Activated CD8-positive, alpha-beta memory T cell treated with anti-CD3 and anti-CD28 coated beads, Interleukin-2, amount 10 ng/mL, durations not matched to agents 7 days and 5 days (primary cell): ENCODE measurements around the gene EEA1. TPM values are rescaled to one million over a fixed set of nuclear protein-coding genes. Genes with fewer than 3 reads are reported as not detected.
A peak's percentile ranks its signal among the peaks of the same experiment; 100 is the strongest.

Source experiments
- ATAC-seq: fragments of 150-1000 bp; cut with Tn5 transposase; one replicate; pipeline ENCODE4 v1.10.0; 2021; ENCODE audit warnings: moderate library complexity
- CTCF ChIA-PET: fragments of 350-600 bp; sonication (Branson Sonifier 250); formaldehyde crosslinking; loops from one replicate; lab custom pipeline; 2021; ENCODE audit warnings: antibody characterized with exemption; lab: Charles Lee
- DNase-seq: peaks from one replicate; pipeline ENCODE4 v3.0.0-alpha.2; 2020
- H3K27ac Mint-ChIP-seq: one replicate; pipeline ENCODE4 v1.8.0; 2021; ENCODE audit warnings: mild to moderate bottlenecking, mixed read lengths
- H3K27me3 Mint-ChIP-seq: one replicate; pipeline ENCODE4 v1.8.0; 2021; ENCODE audit warnings: mixed read lengths
- H3K36me3 Mint-ChIP-seq: one replicate; pipeline ENCODE4 v1.8.0; 2021; ENCODE audit warnings: mild to moderate bottlenecking, mixed read lengths
- H3K4me1 Mint-ChIP-seq: one replicate; pipeline ENCODE4 v1.8.0; 2021; ENCODE audit warnings: mixed read lengths
- H3K4me3 Mint-ChIP-seq: one replicate; pipeline ENCODE4 v1.8.0; 2021; ENCODE audit warnings: mild to moderate bottlenecking, moderate library complexity, mixed read lengths
- H3K9me3 Mint-ChIP-seq: one replicate; pipeline ENCODE4 v1.8.0; 2022; ENCODE audit warnings: low read depth, mixed read lengths
- total RNA-seq, 2 experiments: library from RNA; stranded (reverse); gene quantifications; one replicate each; pipeline ENCODE4 v1.2.3, GENCODE V29; 2021

Gene EEA1
- total RNA-seq, 2 experiments from 2014 or later = 14.5 to 14.7 TPM

- Mint-ChIP-seq H3K27me3 (peaks cover 2% of the 10 kb centered on the region), H3K36me3 (peaks cover 8% of the 10 kb centered on the region), H3K4me1 (peaks cover 23% of the 10 kb centered on the region), H3K9me3 (no peaks in the 10 kb centered on the region), H3K27ac (peak overlapping the region; percentile 86), H3K4me3 (peak overlapping the region; percentile 77)
- ATAC-seq (peak; percentile 47), DNase-seq (peak; percentile 65)
- CTCF ChIA-PET = interaction anchor here (1.1 to 4.1 kb wide), 6 partner anchors 18 to 539 kb away, joined by 3 to 20 read pairs (median 5); partner anchors contain the start of gene MRPL42
Observed at GRCh38 chr12:92928421-92928961, 604 bp downstream of the EEA1 start.

DNA sequence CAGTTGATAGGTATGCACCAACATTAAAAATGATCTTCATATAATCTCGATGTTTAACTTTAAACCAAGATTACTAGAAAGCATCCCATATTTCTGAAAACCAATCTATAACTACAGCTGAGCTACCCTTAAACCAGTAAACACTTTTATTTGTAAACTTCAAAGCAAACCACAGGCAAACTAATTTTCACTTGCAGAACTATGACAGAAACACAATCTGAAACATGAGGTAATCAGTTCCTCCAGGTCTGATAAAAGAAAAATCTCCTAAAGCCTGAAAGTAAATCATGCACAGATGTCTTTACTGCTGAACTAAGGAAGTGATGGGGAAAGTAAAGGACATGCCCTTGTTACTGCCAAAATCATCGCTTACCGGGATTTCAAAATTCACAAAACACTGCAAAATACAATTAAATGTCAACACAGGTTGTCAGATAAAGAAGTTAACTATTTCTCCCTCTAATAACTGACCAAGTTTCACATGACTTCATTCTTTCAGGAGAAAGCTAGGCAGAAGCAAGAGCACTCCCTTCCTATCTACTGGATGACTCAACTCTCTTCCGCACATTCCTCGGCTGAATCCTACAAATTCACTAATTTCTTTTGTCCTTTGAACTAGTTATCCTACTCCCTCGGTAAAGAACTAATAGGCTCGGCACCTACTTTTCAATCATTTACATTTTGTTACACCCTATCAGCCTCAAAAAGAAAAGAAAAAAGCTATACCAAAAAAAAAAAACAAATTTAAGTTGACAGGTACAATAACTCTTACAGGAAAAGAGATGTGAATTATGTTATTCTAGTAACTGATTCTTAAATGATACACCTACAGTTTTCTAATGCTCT lies 1.4 kb downstream of the EEA1 start:
- H3K27ac Mint-ChIP-seq = peak overlapping the region; percentile 86
- no peaks in the 10 kb centered on the region for H3K9me3 Mint-ChIP-seq
- CTCF ChIA-PET = interaction anchor here (0.9 to 4.1 kb wide), 7 partner anchors 17 to 539 kb away, joined by 3 to 20 read pairs (median 4); partner anchors contain the start of gene MRPL42
- peaks cover 2% of the 10 kb centered on the region for H3K27me3 Mint-ChIP-seq
- no peak for ATAC-seq
- peaks cover 23% of the 10 kb centered on the region for H3K4me1 Mint-ChIP-seq
- H3K36me3 Mint-ChIP-seq = peaks cover 11% of the 10 kb centered on the region
- peak overlapping the region; percentile 77 for H3K4me3 Mint-ChIP-seq
- DNase-seq = no peak

- ATAC-seq = no peak
- Mint-ChIP-seq H3K27me3 (peaks cover 2% of the 10 kb centered on the region), H3K36me3 (peaks cover 15% of the 10 kb centered on the region), H3K9me3 (no peaks in the 10 kb centered on the region), H3K4me3 (peak overlapping the region; percentile 77), H3K4me1 (peaks cover 27% of the 10 kb centered on the region), H3K27ac (peak overlapping the region; percentile 86)
- CTCF ChIA-PET = interaction anchor here (0.9 to 4.1 kb wide), 8 partner anchors 14 to 510 kb away, joined by 3 to 20 read pairs (median 4); no protein-coding TSS in a partner anchor
- peak; percentile 67 for DNase-seq
Observed at GRCh38 chr12:92927055-92927435, 2.0 kb downstream of the EEA1 start.

GRCh38 chr12:92926549-92926948 lies 2.5 kb downstream of the EEA1 start:
- Mint-ChIP-seq H3K36me3 (peaks cover 18% of the 10 kb centered on the region), H3K27me3 (peaks cover 2% of the 10 kb centered on the region), H3K4me1 (peaks cover 30% of the 10 kb centered on the region), H3K4me3 (no peak overlapping the region), H3K27ac (no peak overlapping the region), H3K9me3 (no peaks in the 10 kb centered on the region)
- no peak for ATAC-seq
- CTCF ChIA-PET = interaction anchor here (0.8 to 4.1 kb wide), 6 partner anchors 14 to 141 kb away, joined by 3 to 20 read pairs (median 4); no protein-coding TSS in a partner anchor
- DNase-seq = no peak

GRCh38 chr12:92921877-92922276 lies 7.2 kb downstream of the EEA1 start:
- DNase-seq = no peak
- CTCF ChIA-PET = interaction anchor here (1.0 kb wide), 1 partner anchor 65 kb away, joined by 4 read pairs; no protein-coding TSS in a partner anchor
- H3K9me3 Mint-ChIP-seq = no peaks in the 10 kb centered on the region
- ATAC-seq = peak; percentile 49
- H3K27ac Mint-ChIP-seq = no peak overlapping the region
- H3K36me3 Mint-ChIP-seq = peaks cover 18% of the 10 kb centered on the region
- H3K4me1 Mint-ChIP-seq = peaks cover 12% of the 10 kb centered on the region
- peaks cover 2% of the 10 kb centered on the region for H3K27me3 Mint-ChIP-seq
- H3K4me3 Mint-ChIP-seq = no peak overlapping the region

- DNase-seq (no peak), ATAC-seq (no peak)
- no peak overlapping the region for H3K4me3 Mint-ChIP-seq
- CTCF ChIA-PET = no interaction called here
- peaks cover 2% of the 10 kb centered on the region for H3K9me3 Mint-ChIP-seq
- H3K27ac Mint-ChIP-seq = no peak overlapping the region
- no peaks in the 10 kb centered on the region for H3K27me3 Mint-ChIP-seq
- peaks cover 11% of the 10 kb centered on the region for H3K36me3 Mint-ChIP-seq
- peaks cover 25% of the 10 kb centered on the region for H3K4me1 Mint-ChIP-seq
Observed at GRCh38 chr12:92915365-92915764, 13.7 kb downstream of the EEA1 start.

DNA sequence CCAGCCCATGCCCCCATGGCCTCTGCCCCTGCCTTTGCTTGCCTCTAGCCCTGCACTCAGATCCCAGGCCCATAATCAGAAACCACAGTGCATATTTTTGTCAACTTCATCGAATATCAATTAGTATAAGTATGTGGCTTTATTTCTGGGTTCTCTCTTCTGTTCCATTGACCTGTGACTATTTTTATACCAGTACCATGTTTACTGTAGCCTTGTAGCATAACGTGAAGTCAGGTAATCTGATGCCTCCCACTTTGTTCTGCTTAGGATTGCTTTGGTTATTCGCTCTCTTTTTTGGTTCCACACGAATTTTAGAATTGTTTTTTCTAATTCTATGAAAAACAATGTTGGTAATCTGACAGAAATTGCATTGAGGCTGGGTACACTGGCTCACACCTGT lies 14.9 kb downstream of the EEA1 start:
- Mint-ChIP-seq H3K4me3 (no peak overlapping the region), H3K27me3 (no peaks in the 10 kb centered on the region)
- CTCF ChIA-PET = no interaction called here

DNA sequence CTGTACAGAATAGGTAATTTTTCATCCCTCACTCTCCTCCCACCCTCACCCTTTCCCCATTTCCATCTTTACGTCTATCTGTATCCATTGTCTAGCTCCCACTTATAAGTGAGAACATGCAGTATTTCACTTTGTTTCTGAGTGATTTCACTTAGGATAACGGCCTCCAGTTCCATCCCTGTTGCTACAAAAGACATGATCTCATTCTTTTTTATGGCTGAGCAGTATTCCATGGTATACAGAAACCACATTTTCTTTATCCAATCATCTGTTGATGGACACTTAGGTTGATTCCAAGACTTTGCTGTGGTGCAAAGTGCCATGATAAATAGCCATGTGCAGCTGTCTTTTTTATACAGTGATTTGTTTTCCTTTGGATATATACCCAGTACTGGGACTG lies 16.4 kb downstream of the EEA1 start:
- CTCF ChIA-PET = interaction anchor here (1.3 kb wide), 1 partner anchor 14 kb away, joined by 3 read pairs; no protein-coding TSS in a partner anchor
- Mint-ChIP-seq H3K27me3 (no peaks in the 10 kb centered on the region), H3K36me3 (peaks cover 16% of the 10 kb centered on the region), H3K9me3 (peaks cover 2% of the 10 kb centered on the region), H3K4me3 (no peak overlapping the region), H3K4me1 (peaks cover 29% of the 10 kb centered on the region), H3K27ac (no peak overlapping the region)
- DNase-seq (no peak), ATAC-seq (no peak)

More for the DNA sequence above, 14.9 kb downstream of the EEA1 start:
- Mint-ChIP-seq H3K36me3 (peaks cover 14% of the 10 kb centered on the region), H3K4me1 (peaks cover 25% of the 10 kb centered on the region), H3K9me3 (peaks cover 2% of the 10 kb centered on the region), H3K27ac (no peak overlapping the region)
- DNase-seq (no peak), ATAC-seq (no peak)

DNA sequence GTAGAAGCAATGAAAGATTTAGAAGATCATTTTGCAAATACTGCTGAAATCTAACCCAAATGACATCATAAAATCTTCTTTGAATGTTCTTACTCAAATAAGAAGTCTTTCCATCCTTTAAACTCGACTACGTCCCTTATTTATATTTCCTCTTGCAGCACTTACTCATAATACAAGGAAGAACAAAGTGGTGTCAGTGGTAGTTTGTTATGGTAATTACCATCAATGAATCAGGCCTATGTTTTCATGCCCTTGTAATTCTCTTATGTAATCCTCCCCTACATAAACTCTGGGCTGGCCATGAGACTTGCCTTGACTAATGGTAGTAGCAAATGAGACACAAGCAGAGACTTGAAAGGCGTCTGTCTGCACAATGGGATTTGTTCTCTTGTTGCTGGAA lies 17.0 kb downstream of the EEA1 start:
- CTCF ChIA-PET = interaction anchor here (1.3 kb wide), 1 partner anchor 14 kb away, joined by 3 read pairs; no protein-coding TSS in a partner anchor
- H3K36me3 Mint-ChIP-seq = peaks cover 20% of the 10 kb centered on the region
- H3K27me3 Mint-ChIP-seq = no peaks in the 10 kb centered on the region
- no peak overlapping the region for H3K4me3 Mint-ChIP-seq
- H3K4me1 Mint-ChIP-seq = peaks cover 35% of the 10 kb centered on the region
- peaks cover 2% of the 10 kb centered on the region for H3K9me3 Mint-ChIP-seq
- ATAC-seq = peak; percentile 47
- H3K27ac Mint-ChIP-seq = peak overlapping the region; percentile 48
- DNase-seq = no peak

DNA sequence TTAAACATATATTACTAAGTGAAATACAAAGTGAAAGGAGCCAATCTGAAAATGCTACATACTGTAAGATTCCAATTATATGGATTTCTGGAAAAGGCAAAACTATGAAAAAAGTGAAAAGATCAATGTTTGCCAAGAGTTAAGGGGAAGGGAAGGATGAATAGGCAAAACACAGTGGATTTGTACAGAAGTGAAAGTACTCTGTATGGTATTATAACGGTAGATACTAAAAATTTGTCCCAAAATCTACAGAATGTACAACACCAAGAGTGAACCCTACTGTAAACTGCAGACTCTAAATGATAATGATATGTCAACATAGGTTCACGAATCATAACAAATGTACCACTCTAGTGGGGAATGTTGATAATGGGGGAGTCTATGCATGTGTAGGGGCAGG lies 17.8 kb downstream of the EEA1 start:
- CTCF ChIA-PET = interaction anchor here (0.5 to 1.9 kb wide), 2 partner anchors 16 to 799 kb away, joined by 3 to 8 read pairs; no protein-coding TSS in a partner anchor
- DNase-seq (no peak), ATAC-seq (no peak)
- Mint-ChIP-seq H3K4me3 (no peak overlapping the region), H3K9me3 (peaks cover 2% of the 10 kb centered on the region), H3K4me1 (peaks cover 35% of the 10 kb centered on the region), H3K27ac (no peak overlapping the region), H3K36me3 (peaks cover 20% of the 10 kb centered on the region), H3K27me3 (no peaks in the 10 kb centered on the region)

GRCh38 chr12:92908108-92908507 lies 21.0 kb downstream of the EEA1 start:
- DNase-seq (peak; percentile 53), ATAC-seq (peak; percentile 83)
- CTCF ChIA-PET = interaction anchor here (0.9 to 3.3 kb wide), 4 partner anchors 20 to 500 kb away, joined by 3 to 20 read pairs (median 4); partner anchors contain the start of gene EEA1
- no peak overlapping the region for H3K4me3 Mint-ChIP-seq
- peaks cover 2% of the 10 kb centered on the region for H3K9me3 Mint-ChIP-seq
- peaks cover 32% of the 10 kb centered on the region for H3K4me1 Mint-ChIP-seq
- peaks cover 16% of the 10 kb centered on the region for H3K36me3 Mint-ChIP-seq
- no peak overlapping the region for H3K27ac Mint-ChIP-seq
- H3K27me3 Mint-ChIP-seq = no peaks in the 10 kb centered on the region

DNA sequence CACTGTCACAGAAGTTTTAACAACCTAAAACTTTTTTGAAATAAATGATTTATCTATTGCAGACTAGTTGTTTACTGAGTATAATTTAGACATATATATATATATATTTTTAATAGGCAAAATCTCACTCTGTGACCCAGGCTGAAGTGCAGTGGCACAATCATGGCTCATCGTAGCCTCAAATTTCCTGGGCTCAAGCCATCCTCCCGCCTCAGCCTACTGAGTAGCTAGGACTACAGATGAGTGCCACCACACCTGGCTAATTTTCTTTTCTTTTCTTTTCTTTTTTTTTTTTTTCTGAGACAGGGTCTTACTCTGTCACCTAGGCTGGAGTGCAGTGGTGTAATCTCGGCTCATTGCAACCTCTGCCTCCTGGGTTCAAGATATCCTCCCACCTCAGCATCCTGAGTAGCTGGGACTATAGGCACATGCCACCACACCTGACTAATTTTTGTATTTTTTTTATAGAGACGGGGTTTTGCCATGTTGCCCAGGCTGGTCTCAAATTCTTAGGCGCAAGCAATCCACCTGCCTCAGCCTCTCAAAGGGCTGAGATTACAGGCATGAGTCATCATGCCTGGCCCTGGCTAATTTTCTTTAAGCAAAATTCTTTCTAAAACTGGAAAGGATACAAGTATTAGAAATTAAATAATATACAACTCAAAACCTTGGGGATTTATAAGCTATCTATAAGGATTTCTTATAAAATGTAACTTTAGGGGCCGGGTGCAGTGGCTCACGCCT lies 23.1 kb downstream of the EEA1 start:
- Mint-ChIP-seq H3K4me1 (peaks cover 13% of the 10 kb centered on the region), H3K36me3 (peaks cover 15% of the 10 kb centered on the region), H3K9me3 (no peaks in the 10 kb centered on the region), H3K27me3 (no peaks in the 10 kb centered on the region), H3K27ac (no peak overlapping the region), H3K4me3 (no peak overlapping the region)
- DNase-seq (no peak), ATAC-seq (no peak)
- CTCF ChIA-PET = interaction anchor here (3.3 kb wide), 1 partner anchor 22 kb away, joined by 20 read pairs; the partner anchor contains the start of gene EEA1
